T-cell (primary cell): ENCODE measurements around the gene METTL3. TPM values are rescaled to one million over a fixed set of nuclear protein-coding genes. Genes with fewer than 3 reads are reported as not detected.
"Not testable (repeated sequence)": the region's sequence is repeated elsewhere in the genome, so short reads cannot be mapped to it uniquely, and the experiment has no call there.

Source experiments
- ATAC-seq, 4 experiments: fragments of 200-7000 bp in 3 of 4; fragments of 150-1000 bp in 1 of 4; cut with Tn5 transposase; replicated peaks in 1 of 4; 1 replicate in 3 of 4; 2 replicates in 1 of 4; pipeline ENCODE4 v1.10.0; 2021; ENCODE audit warnings: moderate library complexity in 3 of 4, mild to moderate bottlenecking in 2 of 4, moderate number of reproducible peaks in 1 of 4
- CTCF ChIA-PET, 2 donors: fragments of 300-600 bp; sonication (Branson Sonifier 250); formaldehyde crosslinking; loops; one replicate each; lab custom pipeline; 2022; ENCODE audit warnings: antibody characterized with exemption in 2 of 2; lab: Charles Lee
- POLR2A ChIA-PET, 2 donors: fragments of 300-600 bp; sonication (Branson Sonifier 250); formaldehyde crosslinking; loops; one replicate each; lab custom pipeline; 2022; ENCODE audit warnings: antibody characterized with exemption in 2 of 2; lab: Charles Lee
- DNase-seq, 35 experiments: peaks; one replicate each; pipeline versions ENCODE4 v3.0.0 to v3.0.0-alpha.2; 2013 to 2023
- H3K27ac ChIP-seq: one replicate; pipeline ENCODE4 v1.5.1; 2013; ENCODE audit warnings: low read length
- H3K27me3 ChIP-seq, 2 experiments: replicated peaks in 1 of 2; 1 replicate in 1 of 2; 2 replicates in 1 of 2; pipeline versions ENCODE4 v1.6.1 to v1.7.0; 2013; ENCODE audit warnings: low read length in 1 of 2, mixed read lengths in 1 of 2; ENCODE audit not compliant: control insufficient read depth in 2 of 2, insufficient read depth in 2 of 2; ENCODE audit errors: extremely low read depth in 1 of 2
- H3K36me3 ChIP-seq, 2 donors: 1 replicate in 1 of 2; 2 replicates in 1 of 2; pipeline versions ENCODE4 v1.6.1 to v1.7.0; 2013; ENCODE audit warnings: low read length in 1 of 2; ENCODE audit not compliant: control insufficient read depth in 2 of 2, insufficient read depth in 1 of 2; ENCODE audit errors: extremely low read depth in 1 of 2
- H3K4me1 ChIP-seq, 2 experiments: 1 replicate in 1 of 2; 2 replicates in 1 of 2; pipeline versions ENCODE4 v1.6.1 to v1.7.0; 2013; ENCODE audit warnings: low read length in 2 of 2, mixed read lengths in 1 of 2; ENCODE audit not compliant: insufficient read depth in 2 of 2, control insufficient read depth in 1 of 2; ENCODE audit errors: extremely low read depth in 1 of 2
- H3K4me3 ChIP-seq, 2 donors: 1 replicate in 1 of 2; 2 replicates in 1 of 2; pipeline versions ENCODE4 v1.5.1 to v1.7.0; 2013; ENCODE audit warnings: mild to moderate bottlenecking in 2 of 2, low read length in 1 of 2, moderate library complexity in 1 of 2; ENCODE audit not compliant: control insufficient read depth in 1 of 2; ENCODE audit errors: extremely low read depth in 1 of 2
- H3K9me3 ChIP-seq: 2 replicates; pipeline ENCODE4 v1.7.0; 2013
- H3K27ac Mint-ChIP-seq, 2 donors: one replicate each; pipeline ENCODE4 v1.8.0; 2020 to 2021; ENCODE audit warnings: mild to moderate bottlenecking in 2 of 2, mixed read lengths in 2 of 2
- H3K27me3 Mint-ChIP-seq, 2 donors: one replicate each; pipeline ENCODE4 v1.8.0; 2021 to 2022; ENCODE audit warnings: mixed read lengths in 2 of 2
- H3K36me3 Mint-ChIP-seq: one replicate; pipeline ENCODE4 v1.8.0; 2021; ENCODE audit warnings: mixed read lengths
- H3K4me1 Mint-ChIP-seq, 3 donors: one replicate each; pipeline ENCODE4 v1.8.0; 2020 to 2022; ENCODE audit warnings: mixed read lengths in 3 of 3, mild to moderate bottlenecking in 1 of 3
- H3K4me3 Mint-ChIP-seq, 3 donors: one replicate each; pipeline ENCODE4 v1.8.0; 2020 to 2022; ENCODE audit warnings: mild to moderate bottlenecking in 3 of 3, mixed read lengths in 3 of 3, moderate library complexity in 3 of 3
- H3K9me3 Mint-ChIP-seq, 3 donors: one replicate each; pipeline ENCODE4 v1.8.0; 2020 to 2022; ENCODE audit warnings: mixed read lengths in 3 of 3
- WGBS: methylation state at CpG from one replicate; pipeline ENCODE4 v1.1.5; 2013; ENCODE audit warnings: missing lambda C conversion rate; ENCODE audit not compliant: insufficient coverage; 5-methylcytosine and 5-hydroxymethylcytosine counted together
- total RNA-seq, 35 experiments: library from RNA in 6 of 35; stranded (reverse) in 6 of 35; fragments of 120-200 nt in 1 of 35; gene quantifications; one replicate each; pipeline versions ENCODE4 v1.2.1 to v1.2.4 and lab custom pipeline; 2013 to 2026

Gene METTL3
- total RNA-seq, 5 donors from 2014 or later (not counting 1 experiment from before 2014, with no cell fraction given): 48.0 to 94.6 (median 91.6) TPM

- H3K27me3 ChIP-seq, H3K27ac ChIP-seq, DNase-seq, H3K27ac Mint-ChIP-seq, ATAC-seq, H3K9me3 Mint-ChIP-seq, H3K9me3 ChIP-seq, H3K4me3 Mint-ChIP-seq, H3K4me1 ChIP-seq, CTCF ChIA-PET, H3K4me3 ChIP-seq, H3K36me3 Mint-ChIP-seq, H3K36me3 ChIP-seq, H3K4me1 Mint-ChIP-seq: not testable (repeated sequence)
- WGBS: no CpG with 5 or more reads among the region's 7 CpGs
- peaks cover 7 to 15% of the 10 kb centered on the region in 2 donors for H3K27me3 Mint-ChIP-seq
- POLR2A ChIA-PET: interaction anchor here in 1 of 2 donors (0.6 kb wide), 1 partner anchor 65 kb away, joined by 9 read pairs; no protein-coding TSS in a partner anchor
These were observed 33.4 kb upstream of the METTL3 start for GRCh38 chr14:21544588-21544987.

DNA sequence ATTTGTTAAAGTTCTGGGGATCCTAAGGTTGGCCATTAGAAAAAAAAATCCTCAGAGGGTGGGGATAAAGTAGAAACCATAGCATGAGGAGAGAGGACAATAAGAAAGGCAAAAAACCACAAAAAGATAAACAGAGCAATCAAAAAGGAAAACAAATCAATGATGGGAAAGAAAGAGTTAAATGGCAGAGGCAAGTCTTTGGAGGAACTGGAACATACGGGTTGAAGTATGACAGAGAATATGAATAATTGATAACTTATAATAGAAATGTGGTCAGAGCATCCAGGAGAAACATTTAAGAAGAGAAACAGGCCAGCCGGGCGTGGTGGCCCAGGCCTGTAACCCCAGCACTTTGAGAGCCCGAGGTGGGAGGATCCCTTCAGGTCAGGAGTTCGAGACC, 32.8 kb upstream of the METTL3 start:
- POLR2A ChIA-PET: interaction anchor here in 1 of 2 donors (0.6 kb wide), 1 partner anchor 64 kb away, joined by 9 read pairs; no protein-coding TSS in a partner anchor
- Histone ChIP-seq H3K27ac (no peak overlapping the region), H3K4me1 (no peaks in the 10 kb centered on the region), H3K36me3 (no peaks in the 10 kb centered on the region), H3K27me3 (peaks cover 2 to 8% of the 10 kb centered on the region in 2 experiments), H3K4me3 (no peak overlapping the region), H3K9me3 (no peaks in the 10 kb centered on the region)
- peaks cover 14 to 20% of the 10 kb centered on the region in 2 donors for H3K27me3 Mint-ChIP-seq
- CTCF ChIA-PET: no interaction called here
- no peaks in the 10 kb centered on the region for H3K4me1 Mint-ChIP-seq
- DNase-seq (no peak), ATAC-seq (no peak)
- H3K9me3 Mint-ChIP-seq: no peaks in the 10 kb centered on the region
- 66% methylated on average over 4 of the region's 5 CpGs for WGBS
- H3K27ac Mint-ChIP-seq: no peak overlapping the region
- H3K4me3 Mint-ChIP-seq: no peak overlapping the region
- H3K36me3 Mint-ChIP-seq: no peaks in the 10 kb centered on the region

- POLR2A ChIA-PET: no interaction called here
- Histone ChIP-seq H3K9me3 (no peaks in the 10 kb centered on the region), H3K4me1 (no peaks in the 10 kb centered on the region), H3K27ac (no peak overlapping the region), H3K36me3 (no peaks in the 10 kb centered on the region), H3K27me3 (peaks cover 5 to 8% of the 10 kb centered on the region in 2 experiments), H3K4me3 (no peak overlapping the region)
- DNase-seq (no peak), ATAC-seq (no peak)
- CTCF ChIA-PET: interaction anchor here (0.6 to 1.4 kb wide), 2 partner anchors 9 to 208 kb away, joined by 4 read pairs; no protein-coding TSS in a partner anchor
- Mint-ChIP-seq H3K9me3 (no peaks in the 10 kb centered on the region), H3K27me3 (peaks cover 18 to 24% of the 10 kb centered on the region in 2 donors), H3K4me3 (no peak overlapping the region), H3K36me3 (no peaks in the 10 kb centered on the region), H3K27ac (no peak overlapping the region), H3K4me1 (no peaks in the 10 kb centered on the region)
- WGBS: no CpG with 5 or more reads among the region's 7 CpGs
These were observed 32.4 kb upstream of the METTL3 start for GRCh38 chr14:21543521-21543960.

GRCh38 chr14:21541413-21542074, 30.4 kb upstream of the METTL3 start:
- Histone ChIP-seq H3K4me3 (no peak overlapping the region), H3K27ac (no peak overlapping the region), H3K36me3 (no peaks in the 10 kb centered on the region), H3K27me3 (peaks cover 6 to 10% of the 10 kb centered on the region in 2 experiments), H3K4me1 (peaks cover 0 to 5% of the 10 kb centered on the region in 2 experiments), H3K9me3 (no peaks in the 10 kb centered on the region)
- DNase-seq (no peak), ATAC-seq (no peak)
- peaks cover 5 to 9% (median 5%) of the 10 kb centered on the region in 3 donors for H3K4me1 Mint-ChIP-seq
- 90% methylated on average over 3 of the region's 9 CpGs for WGBS
- ChIA-PET CTCF (interaction anchor here in 1 of 2 donors (1.2 kb wide), 1 partner anchor 43 kb away, joined by 3 read pairs; no protein-coding TSS in a partner anchor), POLR2A (interaction anchor here in 1 of 2 donors (0.6 kb wide), 1 partner anchor 157 kb away, joined by 3 read pairs; the partner anchor contains the start of gene SUPT16H)
- no peak overlapping the region for H3K27ac Mint-ChIP-seq
- no peaks in the 10 kb centered on the region for H3K9me3 Mint-ChIP-seq
- no peaks in the 10 kb centered on the region for H3K36me3 Mint-ChIP-seq
- no peak overlapping the region for H3K4me3 Mint-ChIP-seq
- peaks cover 34 to 39% of the 10 kb centered on the region in 2 donors for H3K27me3 Mint-ChIP-seq

DNA sequence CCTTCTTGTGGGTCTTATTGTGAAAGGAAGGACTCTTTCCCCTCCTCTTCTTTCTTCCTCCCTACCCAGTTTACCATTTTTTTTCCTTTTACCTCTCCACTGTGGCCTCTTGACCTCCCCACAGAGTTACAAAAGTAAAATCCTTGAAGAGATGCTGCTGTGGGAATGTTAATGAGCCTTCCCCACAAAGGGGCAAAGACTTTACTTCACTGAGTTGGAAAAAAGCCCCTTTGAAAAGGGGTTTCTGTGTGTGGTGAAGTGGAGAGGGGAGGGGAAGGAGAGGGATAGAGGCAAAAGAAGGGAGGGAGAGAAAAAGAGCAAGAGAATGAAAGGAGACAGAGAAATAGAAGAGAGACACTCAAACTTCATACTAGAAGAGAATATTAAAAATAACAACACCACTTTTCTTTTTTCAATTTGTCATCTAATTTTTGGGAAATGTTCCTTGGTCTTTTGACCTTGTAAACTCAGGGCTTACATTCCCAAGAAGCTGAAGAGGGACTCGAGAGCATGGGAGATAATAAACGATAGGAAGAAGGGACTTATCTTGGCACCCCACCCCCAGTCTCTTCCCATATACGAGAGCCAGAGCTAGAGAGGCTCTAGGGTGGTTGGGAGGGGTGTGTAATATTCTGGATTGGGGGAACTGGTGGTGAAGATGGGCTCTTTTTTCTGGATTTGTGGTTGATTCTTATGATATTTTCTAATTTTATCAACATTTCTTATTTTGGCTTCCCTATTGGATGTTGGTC, 28.2 kb upstream of the METTL3 start:
- peaks cover 8 to 9% (median 9%) of the 10 kb centered on the region in 3 donors for H3K4me1 Mint-ChIP-seq
- no peak overlapping the region for H3K27ac ChIP-seq
- H3K4me1 ChIP-seq: peaks cover 0 to 7% of the 10 kb centered on the region in 2 experiments
- H3K9me3 ChIP-seq: no peaks in the 10 kb centered on the region
- no CpG with 5 or more reads among the region's 3 CpGs for WGBS
- H3K9me3 Mint-ChIP-seq: no peaks in the 10 kb centered on the region
- H3K27me3 ChIP-seq: peaks cover 16 to 20% of the 10 kb centered on the region in 2 experiments
- ChIA-PET POLR2A (no interaction called here), CTCF (no interaction called here)
- DNase-seq: no peak
- H3K4me3 Mint-ChIP-seq: no peak overlapping the region
- peaks cover 54 to 59% of the 10 kb centered on the region in 2 donors for H3K27me3 Mint-ChIP-seq
- no peak overlapping the region for H3K27ac Mint-ChIP-seq
- ATAC-seq: no peak
- no peaks in the 10 kb centered on the region for H3K36me3 Mint-ChIP-seq
- H3K4me3 ChIP-seq: no peak overlapping the region
- no peaks in the 10 kb centered on the region for H3K36me3 ChIP-seq

DNA sequence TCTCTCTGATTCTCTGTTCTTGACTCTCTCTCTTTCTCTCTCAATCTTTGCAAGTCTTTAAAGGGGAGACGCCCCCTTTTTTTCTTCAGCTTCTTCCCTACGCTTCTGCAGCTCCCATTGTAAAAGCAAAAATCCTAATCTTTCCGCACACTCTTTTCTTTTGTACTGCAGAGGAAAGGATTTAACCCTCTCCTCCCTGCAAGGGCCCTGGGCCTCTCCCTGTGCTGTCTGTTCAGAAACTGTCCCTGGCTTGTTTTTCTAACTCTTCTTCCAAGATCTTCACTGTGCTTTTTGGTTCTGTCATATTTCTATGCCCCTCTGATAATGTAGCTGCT, 25.9 kb upstream of the METTL3 start:
- no peak for ATAC-seq
- Histone ChIP-seq H3K27ac (no peak overlapping the region), H3K9me3 (no peaks in the 10 kb centered on the region), H3K27me3 (peaks cover 16 to 20% of the 10 kb centered on the region in 2 experiments), H3K4me3 (peak overlapping the region in 1 of 2 donors; percentile 15), H3K36me3 (no peaks in the 10 kb centered on the region), H3K4me1 (peaks cover 0 to 7% of the 10 kb centered on the region in 2 experiments)
- ChIA-PET POLR2A (no interaction called here), CTCF (interaction anchor here in 1 of 2 donors (1.1 kb wide), 1 partner anchor 57 kb away, joined by 3 read pairs; no protein-coding TSS in a partner anchor)
- Mint-ChIP-seq H3K4me1 (peaks cover 8 to 9% (median 9%) of the 10 kb centered on the region in 3 donors), H3K4me3 (peak overlapping the region in 2 of 3 donors; percentile 11 to 49), H3K27me3 (peaks cover 56 to 60% of the 10 kb centered on the region in 2 donors), H3K27ac (peak overlapping the region in 1 of 2 donors; percentile 37), H3K9me3 (no peaks in the 10 kb centered on the region), H3K36me3 (no peaks in the 10 kb centered on the region)
- 63% methylated on average over 1 of the region's 3 CpGs for WGBS
- no peak for DNase-seq
